Measurements from ENCODE around the gene MALSU1. TPM values are rescaled to one million over a fixed set of nuclear protein-coding genes. Genes with fewer than 3 reads are reported as not detected.

MALSU1 gene
- total and polyA plus RNA-seq, 2 of the 13 experiments (the other 11 are each of a cell fraction or from before 2014, with no cell fraction given): 72.0 to 141 TPM

DNA sequence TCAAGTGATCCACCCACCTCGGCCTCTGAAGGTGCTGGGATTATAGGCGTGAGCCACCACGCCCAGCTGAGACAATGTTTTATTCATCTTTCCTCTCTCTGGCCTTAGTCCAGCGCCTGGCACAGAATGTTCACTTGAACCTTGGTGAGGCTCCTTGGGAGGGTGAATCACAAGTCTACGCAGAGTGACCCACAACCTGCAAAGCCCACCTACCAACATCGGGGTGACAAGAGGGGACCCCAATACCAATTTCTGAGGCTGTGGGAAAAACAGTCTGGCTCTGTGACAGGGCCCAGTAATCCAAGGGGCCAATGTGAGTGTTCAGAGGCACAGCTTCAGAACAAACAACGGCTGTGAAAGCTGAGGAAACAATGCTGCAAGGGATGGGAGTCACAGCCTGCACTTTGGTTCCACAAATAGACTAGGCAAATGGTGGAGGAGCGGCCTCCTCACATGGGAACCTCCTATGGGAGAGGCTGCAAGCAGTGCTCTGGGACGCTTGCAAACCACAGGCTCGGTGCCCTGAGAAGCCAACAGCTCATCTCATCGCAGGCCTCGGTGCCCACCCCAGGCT is 5.6 kb upstream of the MALSU1 start (continued):
- TF ChIP-seq, protein P1, sequence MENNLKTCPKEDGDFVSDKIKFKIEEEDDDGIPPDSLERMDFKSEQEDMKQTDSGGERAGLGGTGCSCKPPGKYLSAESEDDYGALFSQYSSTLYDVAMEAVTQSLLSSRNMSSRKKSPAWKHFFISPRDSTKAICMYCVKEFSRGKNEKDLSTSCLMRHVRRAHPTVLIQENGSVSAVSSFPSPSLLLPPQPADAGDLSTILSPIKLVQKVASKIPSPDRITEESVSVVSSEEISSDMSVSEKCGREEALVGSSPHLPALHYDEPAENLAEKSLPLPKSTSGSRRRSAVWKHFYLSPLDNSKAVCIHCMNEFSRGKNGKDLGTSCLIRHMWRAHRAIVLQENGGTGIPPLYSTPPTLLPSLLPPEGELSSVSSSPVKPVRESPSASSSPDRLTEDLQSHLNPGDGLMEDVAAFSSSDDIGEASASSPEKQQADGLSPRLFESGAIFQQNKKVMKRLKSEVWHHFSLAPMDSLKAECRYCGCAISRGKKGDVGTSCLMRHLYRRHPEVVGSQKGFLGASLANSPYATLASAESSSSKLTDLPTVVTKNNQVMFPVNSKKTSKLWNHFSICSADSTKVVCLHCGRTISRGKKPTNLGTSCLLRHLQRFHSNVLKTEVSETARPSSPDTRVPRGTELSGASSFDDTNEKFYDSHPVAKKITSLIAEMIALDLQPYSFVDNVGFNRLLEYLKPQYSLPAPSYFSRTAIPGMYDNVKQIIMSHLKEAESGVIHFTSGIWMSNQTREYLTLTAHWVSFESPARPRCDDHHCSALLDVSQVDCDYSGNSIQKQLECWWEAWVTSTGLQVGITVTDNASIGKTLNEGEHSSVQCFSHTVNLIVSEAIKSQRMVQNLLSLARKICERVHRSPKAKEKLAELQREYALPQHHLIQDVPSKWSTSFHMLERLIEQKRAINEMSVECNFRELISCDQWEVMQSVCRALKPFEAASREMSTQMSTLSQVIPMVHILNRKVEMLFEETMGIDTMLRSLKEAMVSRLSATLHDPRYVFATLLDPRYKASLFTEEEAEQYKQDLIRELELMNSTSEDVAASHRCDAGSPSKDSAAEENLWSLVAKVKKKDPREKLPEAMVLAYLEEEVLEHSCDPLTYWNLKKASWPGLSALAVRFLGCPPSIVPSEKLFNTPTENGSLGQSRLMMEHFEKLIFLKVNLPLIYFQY (CRISPR knock-in tag; IDR thresholded peaks at IDR 0.05; ENCODE audit: borderline replicate concordance): no peak
- 0 out of 2 replicates have a peak, but pooled peaks have one; percentile 22 for TF ChIP-seq ZNF614 (CRISPR knock-in tag; IDR thresholded peaks at IDR 0.05; ENCODE audit: borderline replicate concordance)
- TF ChIP-seq MAZ (IDR thresholded peaks at IDR 0.05; ENCODE audit: borderline replicate concordance, low read depth, low read length): peak; percentile 11; the same call in 1 of the 2 replicates
- TF ChIP-seq MAZ (CRISPR knock-in tag; IDR thresholded peaks at IDR 0.05; ENCODE audit: low read depth): peak; percentile 68; the same call in 1 of the 2 replicates
- TF ChIP-seq, protein P2, sequence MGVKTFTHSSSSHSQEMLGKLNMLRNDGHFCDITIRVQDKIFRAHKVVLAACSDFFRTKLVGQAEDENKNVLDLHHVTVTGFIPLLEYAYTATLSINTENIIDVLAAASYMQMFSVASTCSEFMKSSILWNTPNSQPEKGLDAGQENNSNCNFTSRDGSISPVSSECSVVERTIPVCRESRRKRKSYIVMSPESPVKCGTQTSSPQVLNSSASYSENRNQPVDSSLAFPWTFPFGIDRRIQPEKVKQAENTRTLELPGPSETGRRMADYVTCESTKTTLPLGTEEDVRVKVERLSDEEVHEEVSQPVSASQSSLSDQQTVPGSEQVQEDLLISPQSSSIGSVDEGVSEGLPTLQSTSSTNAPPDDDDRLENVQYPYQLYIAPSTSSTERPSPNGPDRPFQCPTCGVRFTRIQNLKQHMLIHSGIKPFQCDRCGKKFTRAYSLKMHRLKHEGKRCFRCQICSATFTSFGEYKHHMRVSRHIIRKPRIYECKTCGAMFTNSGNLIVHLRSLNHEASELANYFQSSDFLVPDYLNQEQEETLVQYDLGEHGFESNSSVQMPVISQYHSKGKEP (CRISPR knock-in tag; IDR thresholded peaks at IDR 0.05): no peak
- no peak for TF ChIP-seq ZNF446 (CRISPR knock-in tag; IDR thresholded peaks at IDR 0.05)
- TF ChIP-seq ZNF781 (CRISPR knock-in tag; IDR thresholded peaks at IDR 0.05; ENCODE audit: borderline replicate concordance, not compliant biosample characterization): no peak
- TF ChIP-seq SMAD9 (CRISPR knock-in tag; IDR thresholded peaks at IDR 0.05): no peak
- TF ChIP-seq MXI1 (IDR thresholded peaks at IDR 0.05; ENCODE audit: borderline replicate concordance, low read depth, low read length): peak; percentile 66; the same call in 1 of the 3 replicates
- peak; percentile 51; the same call in 1 of the 2 replicates for TF ChIP-seq HMG20A (CRISPR knock-in tag; IDR thresholded peaks at IDR 0.05; ENCODE audit: borderline replicate concordance)
- TF ChIP-seq JUNB (CRISPR knock-in tag; IDR thresholded peaks at IDR 0.05; ENCODE audit: borderline replicate concordance): no peak
- TF ChIP-seq ISL2 (CRISPR knock-in tag; IDR thresholded peaks at IDR 0.05): peak; percentile 80
- TF ChIP-seq, protein P3, sequence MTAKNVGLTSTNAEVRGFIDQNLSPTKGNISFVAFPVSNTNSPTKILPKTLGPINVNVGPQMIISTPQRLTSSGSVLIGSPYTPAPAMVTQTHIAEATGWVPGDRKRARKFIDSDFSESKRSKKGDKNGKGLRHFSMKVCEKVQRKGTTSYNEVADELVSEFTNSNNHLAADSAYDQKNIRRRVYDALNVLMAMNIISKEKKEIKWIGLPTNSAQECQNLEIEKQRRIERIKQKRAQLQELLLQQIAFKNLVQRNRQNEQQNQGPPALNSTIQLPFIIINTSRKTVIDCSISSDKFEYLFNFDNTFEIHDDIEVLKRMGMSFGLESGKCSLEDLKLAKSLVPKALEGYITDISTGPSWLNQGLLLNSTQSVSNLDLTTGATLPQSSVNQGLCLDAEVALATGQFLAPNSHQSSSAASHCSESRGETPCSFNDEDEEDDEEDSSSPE (CRISPR knock-in tag; IDR thresholded peaks at IDR 0.05): no peak; the same call in 1 of the 2 replicates
- peak; percentile 83; the same call in 1 of the 2 replicates for TF ChIP-seq MIER3 (CRISPR knock-in tag; IDR thresholded peaks at IDR 0.05; ENCODE audit: borderline replicate concordance)
- TF ChIP-seq, protein P4, sequence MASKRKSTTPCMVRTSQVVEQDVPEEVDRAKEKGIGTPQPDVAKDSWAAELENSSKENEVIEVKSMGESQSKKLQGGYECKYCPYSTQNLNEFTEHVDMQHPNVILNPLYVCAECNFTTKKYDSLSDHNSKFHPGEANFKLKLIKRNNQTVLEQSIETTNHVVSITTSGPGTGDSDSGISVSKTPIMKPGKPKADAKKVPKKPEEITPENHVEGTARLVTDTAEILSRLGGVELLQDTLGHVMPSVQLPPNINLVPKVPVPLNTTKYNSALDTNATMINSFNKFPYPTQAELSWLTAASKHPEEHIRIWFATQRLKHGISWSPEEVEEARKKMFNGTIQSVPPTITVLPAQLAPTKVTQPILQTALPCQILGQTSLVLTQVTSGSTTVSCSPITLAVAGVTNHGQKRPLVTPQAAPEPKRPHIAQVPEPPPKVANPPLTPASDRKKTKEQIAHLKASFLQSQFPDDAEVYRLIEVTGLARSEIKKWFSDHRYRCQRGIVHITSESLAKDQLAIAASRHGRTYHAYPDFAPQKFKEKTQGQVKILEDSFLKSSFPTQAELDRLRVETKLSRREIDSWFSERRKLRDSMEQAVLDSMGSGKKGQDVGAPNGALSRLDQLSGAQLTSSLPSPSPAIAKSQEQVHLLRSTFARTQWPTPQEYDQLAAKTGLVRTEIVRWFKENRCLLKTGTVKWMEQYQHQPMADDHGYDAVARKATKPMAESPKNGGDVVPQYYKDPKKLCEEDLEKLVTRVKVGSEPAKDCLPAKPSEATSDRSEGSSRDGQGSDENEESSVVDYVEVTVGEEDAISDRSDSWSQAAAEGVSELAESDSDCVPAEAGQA (IDR thresholded peaks at IDR 0.05; ENCODE audit: low read depth): 0 out of 2 replicates have a peak, but pooled peaks have one; percentile 42
- TF ChIP-seq, protein P4 (CRISPR knock-in tag; IDR thresholded peaks at IDR 0.05; ENCODE audit: borderline replicate concordance): no peak
- TF ChIP-seq ZNF564 (CRISPR knock-in tag; IDR thresholded peaks at IDR 0.05): peak; percentile 73; the same call in 1 of the 2 replicates
